ENCODE results near the gene CCDC191.

The CCDC191 gene

GRCh38 chr3:113985541-113985940 lies 70.8 kb downstream of the CCDC191 start:
- H3K4me3 Mint-ChIP-seq, result no peak overlapping the region
- DNase-seq (ENCODE audit: low spot score in 2 of 2), result no peak

GRCh38 chr3:113983544-113983943 lies 72.8 kb downstream of the CCDC191 start:
- DNase-seq (ENCODE audit: low spot score in 2 of 2), result no peak
- no peaks in the 10 kb centered on the region for H3K27me3 Mint-ChIP-seq
- H3K36me3 Mint-ChIP-seq (ENCODE audit: insufficient read depth), result no peaks in the 10 kb centered on the region
- no peak overlapping the region for H3K27ac Mint-ChIP-seq (ENCODE audit: low read depth)
- H3K4me3 Mint-ChIP-seq, result no peak overlapping the region
- ATAC-seq (replicated peaks; ENCODE audit: extremely low read depth, poor library complexity, severe bottlenecking), result no peak
- no peaks in the 10 kb centered on the region for H3K9me3 Mint-ChIP-seq
- H3K4me1 Mint-ChIP-seq, result no peaks in the 10 kb centered on the region

More at GRCh38 chr3:113985541-113985940, 70.8 kb downstream of the CCDC191 start:
- no peaks in the 10 kb centered on the region for H3K9me3 Mint-ChIP-seq
- H3K36me3 Mint-ChIP-seq (ENCODE audit: insufficient read depth), result no peaks in the 10 kb centered on the region
- H3K27me3 Mint-ChIP-seq, result no peaks in the 10 kb centered on the region
- no peaks in the 10 kb centered on the region for H3K4me1 Mint-ChIP-seq
- ATAC-seq (replicated peaks; ENCODE audit: extremely low read depth, poor library complexity, severe bottlenecking), result no peak
- no peak overlapping the region for H3K27ac Mint-ChIP-seq (ENCODE audit: low read depth)

GRCh38 chr3:113981803-113982202 lies 74.5 kb downstream of the CCDC191 start:
- no peaks in the 10 kb centered on the region for H3K4me1 Mint-ChIP-seq
- no peaks in the 10 kb centered on the region for H3K27me3 Mint-ChIP-seq
- no peak for DNase-seq (ENCODE audit: low spot score in 2 of 2)

GRCh38 chr3:113979916-113980315 lies 76.4 kb downstream of the CCDC191 start:
- Mint-ChIP-seq H3K27ac (ENCODE audit: low read depth) (no peak overlapping the region), H3K4me1 (no peaks in the 10 kb centered on the region)

More at GRCh38 chr3:113981803-113982202, 74.5 kb downstream of the CCDC191 start:
- Mint-ChIP-seq H3K27ac (ENCODE audit: low read depth) (no peak overlapping the region), H3K9me3 (no peaks in the 10 kb centered on the region), H3K36me3 (ENCODE audit: insufficient read depth) (peaks cover 5% of the 10 kb centered on the region), H3K4me3 (no peak overlapping the region)
- ATAC-seq (replicated peaks; ENCODE audit: extremely low read depth, poor library complexity, severe bottlenecking), result no peak

GRCh38 chr3:113977822-113978221 lies 78.5 kb downstream of the CCDC191 start:
- no peak overlapping the region for H3K4me3 Mint-ChIP-seq
- ATAC-seq (replicated peaks; ENCODE audit: extremely low read depth, poor library complexity, severe bottlenecking), result no peak
- DNase-seq (ENCODE audit: low spot score in 2 of 2), result no peak
- H3K27me3 Mint-ChIP-seq, result no peaks in the 10 kb centered on the region
- H3K36me3 Mint-ChIP-seq (ENCODE audit: insufficient read depth), result peaks cover 9% of the 10 kb centered on the region
- H3K4me1 Mint-ChIP-seq, result no peaks in the 10 kb centered on the region
- peaks cover 16% of the 10 kb centered on the region for H3K9me3 Mint-ChIP-seq
- H3K27ac Mint-ChIP-seq (ENCODE audit: low read depth), result no peak overlapping the region

More at GRCh38 chr3:113979916-113980315, 76.4 kb downstream of the CCDC191 start:
- Mint-ChIP-seq H3K9me3 (peaks cover under 1% of the 10 kb centered on the region), H3K36me3 (ENCODE audit: insufficient read depth) (peaks cover 9% of the 10 kb centered on the region), H3K4me3 (no peak overlapping the region), H3K27me3 (no peaks in the 10 kb centered on the region)
- DNase-seq (ENCODE audit: low spot score in 2 of 2) (no peak), ATAC-seq (replicated peaks; ENCODE audit: extremely low read depth, poor library complexity, severe bottlenecking) (no peak)

- Mint-ChIP-seq H3K27ac (ENCODE audit: low read depth) (no peak overlapping the region), H3K4me1 (no peaks in the 10 kb centered on the region)
Measured at GRCh38 chr3:113968986-113969385, 87.3 kb downstream of the CCDC191 start.

GRCh38 chr3:113966172-113966571 lies 90.2 kb downstream of the CCDC191 start:
- H3K27ac Mint-ChIP-seq (ENCODE audit: low read depth), result no peak overlapping the region
- no peaks in the 10 kb centered on the region for H3K27me3 Mint-ChIP-seq
- no peak for DNase-seq (ENCODE audit: low spot score in 2 of 2)
- no peak overlapping the region for H3K4me3 Mint-ChIP-seq
- H3K36me3 Mint-ChIP-seq (ENCODE audit: insufficient read depth), result peaks cover 3% of the 10 kb centered on the region
- no peaks in the 10 kb centered on the region for H3K4me1 Mint-ChIP-seq
- no peaks in the 10 kb centered on the region for H3K9me3 Mint-ChIP-seq
- no peak for ATAC-seq (replicated peaks; ENCODE audit: extremely low read depth, poor library complexity, severe bottlenecking)

More at GRCh38 chr3:113968986-113969385, 87.3 kb downstream of the CCDC191 start:
- ATAC-seq (replicated peaks; ENCODE audit: extremely low read depth, poor library complexity, severe bottlenecking) (no peak), DNase-seq (ENCODE audit: low spot score in 2 of 2) (no peak)
- H3K27me3 Mint-ChIP-seq, result no peaks in the 10 kb centered on the region
- H3K4me3 Mint-ChIP-seq, result no peak overlapping the region
- peaks cover 15% of the 10 kb centered on the region for H3K9me3 Mint-ChIP-seq
- H3K36me3 Mint-ChIP-seq (ENCODE audit: insufficient read depth), result peaks cover 3% of the 10 kb centered on the region

GRCh38 chr3:113963879-113964278 lies 92.4 kb downstream of the CCDC191 start:
- Mint-ChIP-seq H3K9me3 (no peaks in the 10 kb centered on the region), H3K4me3 (no peak overlapping the region)
- ATAC-seq (replicated peaks; ENCODE audit: extremely low read depth, poor library complexity, severe bottlenecking), result no peak

GRCh38 chr3:113954091-113954685 lies 102.1 kb downstream of the CCDC191 start:
- Mint-ChIP-seq H3K36me3 (ENCODE audit: insufficient read depth) (peaks cover 3% of the 10 kb centered on the region), H3K9me3 (no peaks in the 10 kb centered on the region), H3K4me3 (no peak overlapping the region), H3K27me3 (no peaks in the 10 kb centered on the region), H3K4me1 (peaks cover 6% of the 10 kb centered on the region), H3K27ac (ENCODE audit: low read depth) (peak overlapping the region; percentile 33)
- ATAC-seq (replicated peaks; ENCODE audit: extremely low read depth, poor library complexity, severe bottlenecking) (no peak), DNase-seq (ENCODE audit: low spot score in 2 of 2) (no peak)

More at GRCh38 chr3:113963879-113964278, 92.4 kb downstream of the CCDC191 start:
- no peak for DNase-seq (ENCODE audit: low spot score in 2 of 2)
- Mint-ChIP-seq H3K36me3 (ENCODE audit: insufficient read depth) (peaks cover 7% of the 10 kb centered on the region), H3K4me1 (no peaks in the 10 kb centered on the region), H3K27me3 (no peaks in the 10 kb centered on the region), H3K27ac (ENCODE audit: low read depth) (no peak overlapping the region)

- no peak for ATAC-seq (replicated peaks; ENCODE audit: extremely low read depth, poor library complexity, severe bottlenecking)
- Mint-ChIP-seq H3K27ac (ENCODE audit: low read depth) (peak overlapping the region; percentile 33), H3K27me3 (no peaks in the 10 kb centered on the region), H3K36me3 (ENCODE audit: insufficient read depth) (peaks cover 2% of the 10 kb centered on the region), H3K9me3 (no peaks in the 10 kb centered on the region), H3K4me3 (no peak overlapping the region), H3K4me1 (peaks cover 11% of the 10 kb centered on the region)
- DNase-seq (ENCODE audit: low spot score in 2 of 2), result no peak
Measured at GRCh38 chr3:113953677-113954076, 102.6 kb downstream of the CCDC191 start.

- H3K4me1 Mint-ChIP-seq, result peaks cover 14% of the 10 kb centered on the region
- no peaks in the 10 kb centered on the region for H3K9me3 Mint-ChIP-seq
- no peak overlapping the region for H3K4me3 Mint-ChIP-seq
- DNase-seq (ENCODE audit: low spot score in 2 of 2) (no peak), ATAC-seq (replicated peaks; ENCODE audit: extremely low read depth, poor library complexity, severe bottlenecking) (no peak)
- no peak overlapping the region for H3K27ac Mint-ChIP-seq (ENCODE audit: low read depth)
- no peaks in the 10 kb centered on the region for H3K27me3 Mint-ChIP-seq
- H3K36me3 Mint-ChIP-seq (ENCODE audit: insufficient read depth), result peaks cover 2% of the 10 kb centered on the region
Measured at GRCh38 chr3:113952921-113953320, 103.4 kb downstream of the CCDC191 start.

GRCh38 chr3:113948015-113948917 lies 108.1 kb downstream of the CCDC191 start:
- peak overlapping the region; percentile 83 for H3K4me3 Mint-ChIP-seq
- no peaks in the 10 kb centered on the region for H3K9me3 Mint-ChIP-seq
- ATAC-seq (replicated peaks; ENCODE audit: extremely low read depth, poor library complexity, severe bottlenecking) (peak; percentile 38), DNase-seq (ENCODE audit: low spot score in 2 of 2) (peak in 1 of 2 donors; percentile 17)
- peak overlapping the region; percentile 37 for H3K27ac Mint-ChIP-seq (ENCODE audit: low read depth)
- peaks cover 20% of the 10 kb centered on the region for H3K27me3 Mint-ChIP-seq
- peaks cover 2% of the 10 kb centered on the region for H3K36me3 Mint-ChIP-seq (ENCODE audit: insufficient read depth)
- peaks cover 17% of the 10 kb centered on the region for H3K4me1 Mint-ChIP-seq
